HepG2 (cell line): Measurements from ENCODE around the gene TRIM2. TPM values are rescaled to one million over a fixed set of nuclear protein-coding genes. Genes with fewer than 3 reads are reported as not detected.

ENCODE experiments used
- CENPX ChIP-seq: sonication (generic); formaldehyde crosslinking; IDR thresholded peaks from 2 replicates; pipeline ENCODE4 v1.9.0; 2021; ENCODE audit warnings: mild to moderate bottlenecking, missing genetic modification reagents, moderate library complexity
- CREM ChIP-seq, 2 experiments: sonication (generic) in 1 of 2; formaldehyde crosslinking in 1 of 2; IDR thresholded peaks; 2 replicates each; pipeline versions ENCODE4 v1.4.0 to v1.6.1; 2016 to 2020; ENCODE audit warnings: antibody characterized with exemption in 1 of 2, mild to moderate bottlenecking in 1 of 2, missing genetic modification reagents in 1 of 2
- DPF2 ChIP-seq: sonication (generic); formaldehyde crosslinking; IDR thresholded peaks from 2 replicates; pipeline ENCODE4 v1.4.0; 2020; ENCODE audit warnings: mild to moderate bottlenecking, low read depth, missing genetic modification reagents, borderline replicate concordance
- EP300 ChIP-seq, 3 experiments: sonication (generic) in 1 of 3; formaldehyde crosslinking in 1 of 3; IDR thresholded peaks; 2 replicates each; pipeline versions ENCODE4 v1.5.1 to v1.6.1; 2011 to 2020; ENCODE audit warnings: low read depth in 2 of 3, low read length in 2 of 3, borderline replicate concordance in 1 of 3, improper control_type of control experiment in 1 of 3, mild to moderate bottlenecking in 1 of 3, missing genetic modification reagents in 1 of 3, moderate library complexity in 1 of 3
- FOSL2 ChIP-seq: sonication (generic); formaldehyde crosslinking; IDR thresholded peaks from 2 replicates; pipeline ENCODE4 v1.4.0; 2020; ENCODE audit warnings: missing genetic modification reagents
- FOXA1 ChIP-seq, 2 experiments: fragments of 450-650 bp in 1 of 2; sonication (generic) in 1 of 2; formaldehyde crosslinking in 1 of 2; IDR thresholded peaks; 2 replicates each; pipeline versions ENCODE4 v1.4.0 to v1.6.1; 2016 to 2020; ENCODE audit warnings: missing genetic modification reagents in 1 of 2
- GATAD2A ChIP-seq: IDR thresholded peaks from 2 replicates; pipeline ENCODE4 v1.6.1; 2016
- HDAC1 ChIP-seq: sonication (generic); formaldehyde crosslinking; IDR thresholded peaks from 2 replicates; pipeline ENCODE4 v1.5.1; 2020; ENCODE audit warnings: mild to moderate bottlenecking, missing genetic modification reagents
- HDAC2 ChIP-seq: sonication (generic); formaldehyde crosslinking; IDR thresholded peaks from 2 replicates; pipeline ENCODE4 v1.4.0; 2020; ENCODE audit warnings: missing genetic modification reagents
- HHEX ChIP-seq: IDR thresholded peaks from 2 replicates; pipeline ENCODE4 v1.6.1; 2016; ENCODE audit warnings: control low read depth
- KMT2B ChIP-seq: IDR thresholded peaks from 2 replicates; pipeline ENCODE4 v1.6.1; 2016; ENCODE audit warnings: missing genetic modification reagents, missing compliant biosample characterization
- NFKB2 ChIP-seq: sonication (generic); formaldehyde crosslinking; IDR thresholded peaks from 2 replicates; pipeline ENCODE4 v1.4.0; 2020; ENCODE audit warnings: missing genetic modification reagents, borderline replicate concordance
- REXO4 ChIP-seq: sonication (generic); formaldehyde crosslinking; IDR thresholded peaks from 2 replicates; pipeline ENCODE4 v1.8.0; 2022; ENCODE audit warnings: missing genetic modification reagents, mild to moderate bottlenecking, borderline replicate concordance
- TCF7L2 ChIP-seq: IDR thresholded peaks from 2 replicates; pipeline ENCODE4 v1.6.1; 2011; ENCODE audit warnings: mild to moderate bottlenecking, low read depth, low read length, moderate library complexity
- TEAD2 ChIP-seq: sonication (generic); formaldehyde crosslinking; IDR thresholded peaks from 2 replicates; pipeline ENCODE4 v1.9.0; 2021; ENCODE audit warnings: missing genetic modification reagents
- ZNF3 ChIP-seq: IDR thresholded peaks from 2 replicates; pipeline ENCODE4 v1.7.0; 2017; ENCODE audit warnings: inconsistent platforms
- ZNF333 ChIP-seq: sonication (generic); formaldehyde crosslinking; IDR thresholded peaks from 2 replicates; pipeline ENCODE4 v1.4.0; 2020; ENCODE audit warnings: mild to moderate bottlenecking, missing genetic modification reagents, borderline replicate concordance
- ZNF569 ChIP-seq: sonication (generic); formaldehyde crosslinking; IDR thresholded peaks from 2 replicates; pipeline ENCODE4 v1.5.0; 2020; ENCODE audit warnings: mild to moderate bottlenecking, missing genetic modification reagents, moderate library complexity, borderline replicate concordance
- polyA plus RNA-seq, 8 experiments: library from polyadenylated mRNA; depleted of rRNA in 3 of 8; stranded (reverse) in 7 of 8; unstranded in 1 of 8; fragments of >200 nt; fragmentation: Illumina TruSeq in 4 of 8; extraction: Trizol in 4 of 8; gene quantifications; 2 replicates each; pipeline versions ENCODE4 v1.2.1 to v1.2.3, GENCODE V29; 2011 to 2016; ENCODE audit warnings: low read depth in 4 of 8, missing spikeins in 1 of 8, mixed read lengths in 1 of 8; ENCODE audit not compliant: insufficient read depth in 1 of 8
- total RNA-seq, 5 experiments: library from RNA; depleted of rRNA; stranded (reverse); fragments of >200 nt; fragmentation: Illumina TruSeq; extraction: Trizol; gene quantifications; 2 replicates each; pipeline ENCODE4 v1.2.3, GENCODE V29; 2016; ENCODE audit warnings: low read depth in 1 of 5
- TF ChIP-seq, protein P1 (sequence below): sonication (generic); formaldehyde crosslinking; IDR thresholded peaks from 2 replicates; pipeline ENCODE4 v1.8.1; 2023; ENCODE audit warnings: mild to moderate bottlenecking, missing genetic modification reagents
- TF ChIP-seq, protein P2 (sequence below): sonication (generic); formaldehyde crosslinking; conservative IDR thresholded peaks from 2 replicates; pipeline ENCODE4 v1.4.0; 2020; ENCODE audit warnings: mild to moderate bottlenecking, missing genetic modification reagents, moderate library complexity
- TF ChIP-seq, protein P3 (sequence below): sonication (generic); formaldehyde crosslinking; IDR thresholded peaks from 2 replicates; pipeline ENCODE4 v1.4.0; 2020; ENCODE audit warnings: missing genetic modification reagents, borderline replicate concordance

The TRIM2 gene
- total and polyA plus RNA-seq, 2 of the 13 experiments (the other 11 are each of a cell fraction or from before 2014, with no cell fraction given) = 2.1 to 4.2 TPM

DNA sequence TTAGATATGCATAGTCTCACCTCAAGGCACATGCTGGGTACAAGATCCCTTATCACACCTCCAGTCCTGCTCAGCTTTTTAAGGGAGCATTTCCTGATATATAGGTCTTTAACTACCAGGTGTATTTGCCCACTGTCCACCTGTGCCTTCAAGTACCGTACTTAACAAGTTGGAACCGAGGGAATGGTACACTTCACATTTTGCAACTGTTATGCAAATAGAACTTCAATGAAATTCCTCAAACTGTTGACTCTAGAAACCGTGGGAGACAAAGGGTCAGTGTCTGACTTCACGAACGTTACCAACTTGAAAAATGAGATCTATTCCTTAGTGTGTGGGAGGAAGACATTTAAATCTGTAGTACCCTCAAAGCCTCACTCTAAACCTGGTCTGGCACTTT, 5.2 kb downstream of the TRIM2 start (continued):
- TF ChIP-seq HDAC2 (CRISPR knock-in tag) (peak; percentile 73), DPF2 (CRISPR knock-in tag) (0 out of 2 replicates have a peak, but pooled peaks have one; percentile 26), TEAD2 (CRISPR knock-in tag) (no peak), CREM (IDR thresholded peaks at IDR 0.05) (peak; percentile 44; the same call in 1 of the 2 replicates), CREM (CRISPR knock-in tag; IDR thresholded peaks at IDR 0.05) (no peak), FOSL2 (CRISPR knock-in tag) (0 out of 2 replicates have a peak, but pooled peaks have one; percentile 21), REXO4 (no peak), NFKB2 (no peak), FOXA1 (IDR thresholded peaks at IDR 0.05) (no peak), FOXA1 (CRISPR knock-in tag; IDR thresholded peaks at IDR 0.05) (peak; percentile 85), EP300 (IDR thresholded peaks at IDR 0.05; ENCODE audit: low read depth in 2 of 2, low read length in 2 of 2) (peak; percentile 36 to 76; a peak in 2 of 4 replicates), EP300 (CRISPR knock-in tag; IDR thresholded peaks at IDR 0.05; ENCODE audit: borderline replicate concordance) (peak; percentile 43; the same call in 1 of the 2 replicates), HDAC1 (CRISPR knock-in tag) (peak; percentile 33; the same call in 1 of the 2 replicates), TCF7L2 (peak; percentile 56), HHEX (CRISPR knock-in tag) (peak; percentile 96), CENPX (no peak), ZNF569 (no peak), GATAD2A (CRISPR knock-in tag) (peak; percentile 80), ZNF333 (CRISPR knock-in tag) (no peak), ZNF3 (peak; percentile 86; the same call in 1 of the 2 replicates), KMT2B (CRISPR knock-in tag) (peak; percentile 44; the same call in 1 of the 2 replicates)
- TF ChIP-seq, protein P1, sequence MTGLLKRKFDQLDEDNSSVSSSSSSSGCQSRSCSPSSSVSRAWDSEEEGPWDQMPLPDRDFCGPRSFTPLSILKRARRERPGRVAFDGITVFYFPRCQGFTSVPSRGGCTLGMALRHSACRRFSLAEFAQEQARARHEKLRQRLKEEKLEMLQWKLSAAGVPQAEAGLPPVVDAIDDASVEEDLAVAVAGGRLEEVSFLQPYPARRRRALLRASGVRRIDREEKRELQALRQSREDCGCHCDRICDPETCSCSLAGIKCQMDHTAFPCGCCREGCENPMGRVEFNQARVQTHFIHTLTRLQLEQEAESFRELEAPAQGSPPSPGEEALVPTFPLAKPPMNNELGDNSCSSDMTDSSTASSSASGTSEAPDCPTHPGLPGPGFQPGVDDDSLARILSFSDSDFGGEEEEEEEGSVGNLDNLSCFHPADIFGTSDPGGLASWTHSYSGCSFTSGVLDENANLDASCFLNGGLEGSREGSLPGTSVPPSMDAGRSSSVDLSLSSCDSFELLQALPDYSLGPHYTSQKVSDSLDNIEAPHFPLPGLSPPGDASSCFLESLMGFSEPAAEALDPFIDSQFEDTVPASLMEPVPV (CRISPR knock-in tag) = no peak
- TF ChIP-seq, protein P2, sequence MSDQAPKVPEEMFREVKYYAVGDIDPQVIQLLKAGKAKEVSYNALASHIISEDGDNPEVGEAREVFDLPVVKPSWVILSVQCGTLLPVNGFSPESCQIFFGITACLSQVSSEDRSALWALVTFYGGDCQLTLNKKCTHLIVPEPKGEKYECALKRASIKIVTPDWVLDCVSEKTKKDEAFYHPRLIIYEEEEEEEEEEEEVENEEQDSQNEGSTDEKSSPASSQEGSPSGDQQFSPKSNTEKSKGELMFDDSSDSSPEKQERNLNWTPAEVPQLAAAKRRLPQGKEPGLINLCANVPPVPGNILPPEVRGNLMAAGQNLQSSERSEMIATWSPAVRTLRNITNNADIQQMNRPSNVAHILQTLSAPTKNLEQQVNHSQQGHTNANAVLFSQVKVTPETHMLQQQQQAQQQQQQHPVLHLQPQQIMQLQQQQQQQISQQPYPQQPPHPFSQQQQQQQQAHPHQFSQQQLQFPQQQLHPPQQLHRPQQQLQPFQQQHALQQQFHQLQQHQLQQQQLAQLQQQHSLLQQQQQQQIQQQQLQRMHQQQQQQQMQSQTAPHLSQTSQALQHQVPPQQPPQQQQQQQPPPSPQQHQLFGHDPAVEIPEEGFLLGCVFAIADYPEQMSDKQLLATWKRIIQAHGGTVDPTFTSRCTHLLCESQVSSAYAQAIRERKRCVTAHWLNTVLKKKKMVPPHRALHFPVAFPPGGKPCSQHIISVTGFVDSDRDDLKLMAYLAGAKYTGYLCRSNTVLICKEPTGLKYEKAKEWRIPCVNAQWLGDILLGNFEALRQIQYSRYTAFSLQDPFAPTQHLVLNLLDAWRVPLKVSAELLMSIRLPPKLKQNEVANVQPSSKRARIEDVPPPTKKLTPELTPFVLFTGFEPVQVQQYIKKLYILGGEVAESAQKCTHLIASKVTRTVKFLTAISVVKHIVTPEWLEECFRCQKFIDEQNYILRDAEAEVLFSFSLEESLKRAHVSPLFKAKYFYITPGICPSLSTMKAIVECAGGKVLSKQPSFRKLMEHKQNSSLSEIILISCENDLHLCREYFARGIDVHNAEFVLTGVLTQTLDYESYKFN (CRISPR knock-in tag) = peak; percentile 62
- TF ChIP-seq, protein P3, sequence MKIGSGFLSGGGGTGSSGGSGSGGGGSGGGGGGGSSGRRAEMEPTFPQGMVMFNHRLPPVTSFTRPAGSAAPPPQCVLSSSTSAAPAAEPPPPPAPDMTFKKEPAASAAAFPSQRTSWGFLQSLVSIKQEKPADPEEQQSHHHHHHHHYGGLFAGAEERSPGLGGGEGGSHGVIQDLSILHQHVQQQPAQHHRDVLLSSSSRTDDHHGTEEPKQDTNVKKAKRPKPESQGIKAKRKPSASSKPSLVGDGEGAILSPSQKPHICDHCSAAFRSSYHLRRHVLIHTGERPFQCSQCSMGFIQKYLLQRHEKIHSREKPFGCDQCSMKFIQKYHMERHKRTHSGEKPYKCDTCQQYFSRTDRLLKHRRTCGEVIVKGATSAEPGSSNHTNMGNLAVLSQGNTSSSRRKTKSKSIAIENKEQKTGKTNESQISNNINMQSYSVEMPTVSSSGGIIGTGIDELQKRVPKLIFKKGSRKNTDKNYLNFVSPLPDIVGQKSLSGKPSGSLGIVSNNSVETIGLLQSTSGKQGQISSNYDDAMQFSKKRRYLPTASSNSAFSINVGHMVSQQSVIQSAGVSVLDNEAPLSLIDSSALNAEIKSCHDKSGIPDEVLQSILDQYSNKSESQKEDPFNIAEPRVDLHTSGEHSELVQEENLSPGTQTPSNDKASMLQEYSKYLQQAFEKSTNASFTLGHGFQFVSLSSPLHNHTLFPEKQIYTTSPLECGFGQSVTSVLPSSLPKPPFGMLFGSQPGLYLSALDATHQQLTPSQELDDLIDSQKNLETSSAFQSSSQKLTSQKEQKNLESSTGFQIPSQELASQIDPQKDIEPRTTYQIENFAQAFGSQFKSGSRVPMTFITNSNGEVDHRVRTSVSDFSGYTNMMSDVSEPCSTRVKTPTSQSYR (CRISPR knock-in tag) = peak; percentile 26; the same call in 1 of the 2 replicates
